Tongue (tissue), 2 donors: ENCODE measurements around the gene MAP3K12. TPM values are rescaled to one million over a fixed set of nuclear protein-coding genes. Genes with fewer than 3 reads are reported as not detected.
A peak's percentile ranks its signal among the peaks of the same experiment; 100 is the strongest.

ENCODE experiments used
- DNase-seq: peaks from one replicate; pipeline ENCODE4 v3.0.0-alpha.2; 2015
- total RNA-seq: library from RNA; depleted of rRNA; stranded (reverse); fragments of >200 nt; gene quantifications from one replicate; pipeline ENCODE4 v1.2.3, GENCODE V29; 2014

MAP3K12 gene
- total RNA-seq, 1 donor from 2014 or later = 17.3 TPM

- DNase-seq = no peak
Measured at GRCh38 chr12:53507603-53507885, 8.3 kb upstream of the MAP3K12 start.

- no peak for DNase-seq
Measured at GRCh38 chr12:53506881-53507602, 7.8 kb upstream of the MAP3K12 start, which contains the start of gene NPFF. NPFF (minus strand) TSS chr12:53507484; CDS start chr12:53507474, 10 bp downstream.

DNA sequence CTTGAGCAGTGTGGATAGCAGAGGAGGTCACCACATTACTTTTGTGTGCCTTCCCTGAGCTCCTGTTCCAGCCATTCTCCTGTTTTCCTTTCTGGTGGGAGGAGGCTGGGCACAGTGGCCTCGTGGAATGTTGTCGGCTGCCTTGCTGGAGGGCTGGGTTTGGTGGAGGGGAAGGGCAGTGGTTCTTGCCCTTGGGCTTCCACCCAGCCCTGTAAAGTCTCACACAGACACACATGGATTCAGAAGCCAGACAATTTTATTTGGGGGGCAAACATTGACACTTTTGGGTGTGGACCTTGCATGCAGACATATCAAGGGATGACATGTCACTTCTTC is 7.2 kb upstream of the MAP3K12 start:
- DNase-seq = no peak

DNA sequence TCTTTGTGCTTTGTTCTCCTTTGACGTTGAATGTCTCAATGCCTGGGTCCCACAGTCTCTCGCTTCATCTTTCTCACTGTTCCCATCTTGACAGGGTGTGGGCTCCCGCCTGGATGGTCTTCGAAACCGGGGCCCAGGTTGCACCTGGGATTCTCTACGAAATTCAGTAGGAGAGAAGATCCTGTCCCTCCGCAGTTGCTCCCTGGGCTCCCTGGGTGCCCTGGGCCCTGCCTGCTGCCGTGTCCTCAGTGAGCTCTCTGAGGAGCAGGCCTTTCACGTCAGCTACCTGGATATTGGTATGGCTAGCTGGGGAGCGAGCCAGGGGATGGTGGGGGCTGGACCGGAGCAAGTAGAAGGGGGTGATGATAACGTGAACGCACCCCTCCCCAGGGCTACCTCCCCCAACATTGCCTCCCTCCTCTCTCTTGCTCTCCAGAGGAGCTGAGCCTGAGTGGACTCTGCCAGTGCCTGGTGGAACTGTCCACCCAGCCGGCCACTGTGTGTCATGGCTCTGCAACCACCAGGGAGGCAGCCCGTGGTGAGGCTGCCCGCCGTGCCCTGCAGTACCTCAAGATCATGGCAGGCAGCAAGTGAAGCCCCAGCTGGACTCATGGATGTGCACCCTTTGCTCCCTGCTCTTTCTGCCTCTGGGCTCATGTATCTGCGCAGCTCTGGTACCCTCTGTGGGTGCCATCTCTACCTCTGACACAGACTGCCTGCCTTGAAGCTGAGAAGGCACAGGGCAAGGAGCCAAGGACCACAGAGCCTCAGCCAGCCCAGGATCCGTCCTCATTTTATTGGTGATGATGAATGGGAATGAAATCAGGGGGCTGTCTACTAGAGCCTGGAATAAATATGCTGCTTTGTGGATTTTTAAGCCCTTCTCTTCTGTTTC is 6.5 kb upstream of the MAP3K12 start:
- no peak for DNase-seq

- DNase-seq = no peak
Measured at GRCh38 chr12:53505086-53505485, 5.8 kb upstream of the MAP3K12 start.

GRCh38 chr12:53504004-53504920 is 5.0 kb upstream of the MAP3K12 start:
- DNase-seq = no peak

DNA sequence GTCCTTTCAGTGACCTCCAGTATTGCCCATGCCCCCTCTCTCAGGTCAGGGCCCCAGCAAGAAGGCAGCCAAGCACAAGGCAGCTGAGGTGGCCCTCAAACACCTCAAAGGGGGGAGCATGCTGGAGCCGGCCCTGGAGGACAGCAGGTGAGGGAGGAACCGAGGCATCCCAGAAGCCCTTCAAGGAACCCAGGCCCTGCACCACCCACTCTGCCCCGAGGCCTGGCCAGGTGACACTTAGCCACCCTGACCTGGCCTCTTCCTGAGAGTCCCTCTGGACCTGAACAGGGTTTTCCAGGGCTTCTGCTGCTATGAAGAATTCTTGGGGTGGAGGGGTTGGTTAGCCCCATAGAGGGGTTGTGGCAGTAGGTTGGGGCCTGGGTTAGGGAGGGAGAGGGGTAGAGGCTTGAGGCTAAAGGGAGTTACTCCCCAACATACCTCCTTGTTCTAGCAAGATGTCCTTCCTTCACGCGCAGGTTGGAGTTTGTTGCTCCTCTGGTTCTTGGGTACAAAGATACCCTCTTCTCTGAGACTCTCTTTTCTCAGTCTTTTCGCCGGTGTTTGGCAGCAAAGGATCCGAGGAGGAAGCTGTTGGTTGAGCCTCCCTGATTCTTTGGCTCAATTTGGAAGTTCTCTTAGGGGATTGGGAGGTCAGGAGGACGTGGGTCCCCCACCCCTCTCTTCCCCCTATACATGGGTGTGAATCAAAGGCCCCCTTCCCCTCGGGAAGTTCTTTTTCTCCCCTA is 3.9 kb upstream of the MAP3K12 start:
- no peak for DNase-seq

- DNase-seq = no peak
Measured at GRCh38 chr12:53502331-53502730, 3.1 kb upstream of the MAP3K12 start.

DNA sequence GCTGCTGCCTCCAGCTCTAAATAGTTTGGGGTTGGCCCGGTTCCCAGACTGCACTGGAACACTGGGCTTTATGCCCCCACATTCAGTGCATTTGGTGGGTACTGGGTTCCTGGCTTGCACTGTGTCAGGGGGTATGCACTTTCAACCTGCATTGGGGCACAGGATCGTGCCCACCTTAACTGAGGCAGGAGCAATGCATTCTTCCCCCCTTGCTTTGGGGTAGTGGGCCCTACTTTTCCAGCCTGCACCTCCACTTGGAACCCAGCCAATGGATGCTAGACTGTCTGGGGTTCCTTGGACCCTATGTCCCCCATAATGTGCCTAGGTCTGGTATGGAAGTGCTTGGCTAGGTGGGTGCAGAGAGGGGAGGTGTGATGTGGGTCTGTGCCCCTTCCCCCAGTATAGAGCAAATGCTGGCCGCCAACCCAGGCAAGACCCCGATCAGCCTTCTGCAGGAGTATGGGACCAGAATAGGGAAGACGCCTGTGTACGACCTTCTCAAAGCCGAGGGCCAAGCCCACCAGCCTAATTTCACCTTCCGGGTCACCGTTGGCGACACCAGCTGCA is 2.4 kb upstream of the MAP3K12 start:
- DNase-seq = no peak

DNA sequence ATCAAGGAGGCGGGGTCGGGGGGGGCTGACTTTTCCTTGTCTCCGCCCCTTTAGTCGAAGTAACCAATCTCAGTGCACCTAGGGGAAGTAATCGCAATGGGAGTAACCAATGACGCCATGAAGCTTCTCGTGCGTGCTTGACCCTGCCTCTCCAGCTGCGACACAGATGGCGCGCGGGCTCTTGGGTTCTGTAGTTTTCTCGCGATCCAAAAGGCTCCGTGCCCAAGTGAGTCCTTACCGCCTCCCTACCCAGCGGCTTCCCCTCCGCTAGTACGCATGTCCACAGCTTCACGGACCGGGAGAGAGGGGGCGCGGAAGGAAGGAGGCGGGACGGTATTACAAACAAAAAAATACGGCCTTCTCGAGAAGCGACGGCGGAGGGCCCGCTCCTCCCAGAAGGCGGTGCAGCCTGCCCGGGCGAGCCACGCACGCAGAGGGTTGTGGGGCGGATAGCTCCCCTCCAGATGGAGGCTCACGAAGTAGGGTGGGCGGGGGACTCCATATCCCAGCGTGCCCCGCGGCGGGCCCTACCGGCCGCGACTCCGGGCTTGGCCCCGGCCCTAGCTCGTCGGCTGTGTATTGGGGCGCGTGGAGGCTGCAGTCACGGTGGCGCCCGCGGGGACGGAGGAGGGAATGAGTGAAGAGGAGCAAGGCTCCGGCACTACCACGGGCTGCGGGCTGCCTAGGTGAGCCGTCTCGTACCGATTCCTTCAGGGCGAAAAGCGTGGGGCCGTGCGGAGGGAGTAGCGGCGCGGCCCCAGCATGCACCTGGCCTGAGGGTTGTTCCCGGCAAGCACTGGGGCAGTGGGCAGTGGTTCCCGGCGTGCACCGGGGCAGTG is 1.7 kb upstream of the MAP3K12 start, which contains the start of gene TARBP2:
Gene TARBP2, plus strand, starts transcription at position 508 of the 839 bp plus-strand sequence. Its CDS starts 126 bp downstream, at position 634.
- DNase-seq = peak; percentile 100

- peak; percentile 51 for DNase-seq
Measured at GRCh38 chr12:53500142-53500775, 1.0 kb upstream of the MAP3K12 start.

- no peak for DNase-seq
Measured at GRCh38 chr12:53498235-53498630, 1.0 kb downstream of the MAP3K12 start.

GRCh38 chr12:53497461-53497860 is 1.8 kb downstream of the MAP3K12 start:
- no peak for DNase-seq

DNA sequence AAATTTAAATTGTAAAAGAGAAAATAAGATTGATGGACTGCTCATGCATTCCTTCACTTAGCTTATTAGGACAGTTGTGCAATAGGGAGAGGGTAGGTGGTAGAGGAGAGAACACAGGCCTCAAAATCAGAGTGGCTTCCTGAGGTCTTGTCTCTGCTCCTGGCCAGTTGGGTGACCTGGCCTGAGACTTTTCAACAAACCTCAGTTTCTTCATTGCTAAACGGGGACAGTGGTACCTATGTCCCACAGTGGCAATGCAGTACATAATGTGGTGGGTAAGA is 2.6 kb downstream of the MAP3K12 start:
- no peak for DNase-seq

DNA sequence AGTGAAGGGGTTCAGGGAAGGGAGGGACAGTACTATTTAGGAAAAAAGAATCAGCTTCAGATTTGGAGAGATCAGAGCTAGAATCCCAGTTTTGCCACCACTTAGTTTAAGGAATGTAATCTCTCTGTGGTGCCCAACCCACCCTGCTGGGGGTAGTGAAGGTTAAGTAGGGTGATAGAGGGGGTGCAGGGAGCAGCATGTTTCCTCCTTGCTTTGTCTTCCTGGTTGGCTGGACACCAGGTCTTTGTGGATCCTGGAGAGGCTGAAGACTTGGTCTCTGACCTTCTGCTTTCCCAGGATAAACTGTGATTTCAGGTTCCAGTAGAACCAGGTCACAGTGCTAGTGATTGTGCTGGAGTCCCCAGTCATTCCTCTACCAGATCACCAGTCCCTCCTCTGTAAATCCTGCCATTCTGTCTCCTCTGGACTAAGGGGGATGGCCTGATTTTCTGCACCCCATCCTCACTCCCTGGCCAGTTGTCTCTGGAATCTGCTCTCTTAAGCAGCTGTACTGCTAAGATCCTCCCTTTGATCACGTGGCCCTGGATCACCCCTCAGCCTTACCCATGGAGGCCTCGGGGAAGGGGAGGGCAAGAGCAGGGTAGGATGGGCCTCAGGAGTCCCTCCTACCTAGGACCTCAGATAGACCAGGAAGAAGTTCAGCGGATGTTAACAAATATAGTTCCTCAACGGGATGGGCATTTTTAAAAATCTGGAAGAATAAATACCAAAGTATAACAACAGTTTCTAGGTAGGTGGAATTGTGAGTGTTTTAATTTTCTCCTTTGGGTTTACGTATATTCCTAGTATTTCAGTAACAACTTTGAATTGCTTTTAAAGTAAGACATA is 3.1 kb downstream of the MAP3K12 start:
- DNase-seq = peak; percentile 88

GRCh38 chr12:53493610-53494391 is 5.5 kb downstream of the MAP3K12 start:
- peak; percentile 38 for DNase-seq

GRCh38 chr12:53492830-53493609 is 6.2 kb downstream of the MAP3K12 start:
- peak; percentile 98 for DNase-seq

GRCh38 chr12:53492188-53492587 is 7.1 kb downstream of the MAP3K12 start:
- peak; percentile 35 for DNase-seq
